HFF-Myc (cell line): ENCODE measurements around the gene CXXC4.

ENCODE experiments used
- DNase-seq: peaks from one replicate; pipeline ENCODE4 v3.0.0-alpha.2; 2011; ENCODE audit warnings: low read depth; ENCODE audit errors: extremely low read depth
- H3K4me3 ChIP-seq: replicated peaks from 2 replicates; pipeline ENCODE4 v1.5.1; 2011; ENCODE audit warnings: low read depth, mild to moderate bottlenecking, control low read depth, low read length
- CTCF ChIP-seq: IDR thresholded peaks from 2 replicates; pipeline ENCODE4 v1.5.1; 2012; ENCODE audit warnings: mild to moderate bottlenecking, low read depth, low read length, control low read depth; ENCODE audit errors: missing control alignments

Gene CXXC4

DNA sequence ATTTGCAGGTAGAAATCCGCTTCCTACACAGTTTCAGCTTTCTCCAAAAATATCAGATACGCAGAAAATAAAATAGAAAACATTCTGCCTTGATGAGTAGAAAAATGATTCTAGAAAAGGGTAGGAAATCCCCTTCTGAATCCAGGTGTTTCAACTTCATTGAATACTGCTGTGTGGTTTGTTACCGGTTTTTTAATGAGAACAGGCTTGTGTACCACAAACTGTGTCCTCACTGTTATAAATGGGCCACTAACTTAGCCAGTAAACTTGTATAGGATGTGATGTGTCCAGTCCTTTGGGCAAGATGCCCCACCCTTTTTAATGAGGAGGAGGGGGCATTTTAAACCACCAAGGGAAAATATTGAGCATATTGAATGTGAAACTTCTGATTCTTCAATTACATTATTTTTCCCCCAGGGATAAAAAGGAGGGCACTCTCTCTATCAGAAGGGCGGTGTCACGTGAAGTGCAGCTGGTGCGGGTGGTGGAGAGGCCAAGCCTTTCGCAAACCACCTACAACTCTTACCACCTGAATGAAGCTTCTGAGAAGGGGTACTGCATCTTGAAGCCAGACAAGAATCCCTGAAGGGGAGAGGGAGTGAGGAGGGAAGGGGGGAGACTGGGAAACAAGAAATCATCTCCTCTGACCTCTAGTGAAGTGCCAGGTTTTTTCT is 4.5 kb downstream of the CXXC4 start:
- DNase-seq: no peak
- H3K4me3 ChIP-seq: no peak overlapping the region
- TF ChIP-seq CTCF: no peak

- H3K4me3 ChIP-seq: no peak overlapping the region
- no peak for TF ChIP-seq CTCF
Measured at GRCh38 chr4:104489731-104490095, 5.0 kb downstream of the CXXC4 start.

GRCh38 chr4:104488151-104488550 is 6.5 kb downstream of the CXXC4 start:
- DNase-seq: no peak
- H3K4me3 ChIP-seq: no peak overlapping the region
- TF ChIP-seq CTCF: no peak

More at GRCh38 chr4:104489731-104490095, 5.0 kb downstream of the CXXC4 start:
- no peak for DNase-seq

DNA sequence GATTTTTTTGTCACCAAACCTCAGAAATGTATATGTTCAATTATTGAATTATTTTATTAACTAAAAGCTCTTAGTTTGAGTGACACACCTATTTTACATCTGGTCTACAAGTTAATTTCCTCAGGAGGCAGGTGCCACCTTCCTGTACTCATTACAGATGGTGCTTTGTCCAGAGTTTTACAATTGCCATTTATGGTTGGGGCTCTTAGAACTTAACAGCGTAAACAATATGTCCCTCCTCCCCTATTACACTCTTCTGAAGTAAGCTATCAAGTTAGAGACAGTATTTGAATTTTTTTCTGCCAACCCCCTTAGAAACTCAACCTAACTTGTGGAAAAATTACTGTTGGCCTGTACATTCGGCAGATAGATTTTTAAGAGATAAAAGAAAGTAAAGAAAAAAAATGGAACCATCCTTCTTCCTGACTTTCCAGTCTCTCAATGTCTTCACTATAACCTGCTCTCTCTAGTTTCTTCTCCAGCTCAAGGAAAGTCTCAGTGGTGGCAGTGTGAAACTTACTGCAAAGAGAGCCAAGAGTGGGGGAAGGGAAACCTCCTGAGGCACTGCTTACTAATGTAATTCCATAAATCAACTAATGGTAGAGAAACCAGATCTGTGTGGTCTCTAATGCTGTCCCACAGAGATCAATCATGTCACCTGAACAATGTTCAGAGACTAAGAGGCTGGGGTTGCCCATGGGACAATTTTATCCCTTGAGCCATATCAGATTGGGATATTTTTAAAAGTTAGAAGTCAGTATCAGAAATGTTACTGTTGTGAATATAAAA is 7.8 kb downstream of the CXXC4 start:
- TF ChIP-seq CTCF: no peak
- no peak overlapping the region for H3K4me3 ChIP-seq
- DNase-seq: no peak

- no peak overlapping the region for H3K4me3 ChIP-seq
- no peak for DNase-seq
- no peak for TF ChIP-seq CTCF
Measured at GRCh38 chr4:104475652-104476051, 19.0 kb downstream of the CXXC4 start.

- no peak for DNase-seq
- no peak for TF ChIP-seq CTCF
- H3K4me3 ChIP-seq: no peak overlapping the region
Measured at GRCh38 chr4:104472766-104473165, 21.9 kb downstream of the CXXC4 start.
